KMS-11 (cell line): ENCODE results near the gene FUT9.

ENCODE experiments used
- H2AFZ ChIP-seq: fragments of 200-600 bp; sonication (generic); 2 replicates; pipeline ENCODE4 v1.6.1; 2016; ENCODE audit warnings: antibody characterized with exemption, mixed run types, low read depth
- H3K27ac ChIP-seq: fragments of 200-600 bp; sonication (generic); 2 replicates; pipeline ENCODE4 v1.6.1; 2016; ENCODE audit warnings: mild to moderate bottlenecking, mixed run types
- H3K27me3 ChIP-seq: fragments of 200-600 bp; sonication (generic); 2 replicates; pipeline ENCODE4 v1.6.1; 2017; ENCODE audit warnings: mild to moderate bottlenecking, low read depth, mixed run types, moderate library complexity; ENCODE audit not compliant: insufficient read depth
- H3K36me3 ChIP-seq: fragments of 200-600 bp; sonication (generic); 2 replicates; pipeline ENCODE4 v1.6.1; 2017; ENCODE audit warnings: mild to moderate bottlenecking, mixed run types; ENCODE audit not compliant: insufficient read depth
- H3K4me1 ChIP-seq: fragments of 200-600 bp; sonication (generic); 2 replicates; pipeline ENCODE4 v1.6.1; 2016; ENCODE audit warnings: mild to moderate bottlenecking, low read depth, mixed run types; ENCODE audit not compliant: poor library complexity, severe bottlenecking
- H3K4me2 ChIP-seq: fragments of 200-600 bp; sonication (generic); 2 replicates; pipeline ENCODE4 v1.7.0; 2016; ENCODE audit warnings: mild to moderate bottlenecking, mixed run types
- H3K4me3 ChIP-seq: fragments of 200-600 bp; sonication (generic); IDR thresholded peaks from 2 replicates; pipeline ENCODE4 v1.6.1; 2017; ENCODE audit warnings: low read depth, low read length, mixed read lengths; ENCODE audit not compliant: insufficient read depth
- H3K79me2 ChIP-seq: fragments of 200-600 bp; sonication (generic); 2 replicates; pipeline ENCODE4 v1.6.1; 2016; ENCODE audit warnings: low read depth, mixed run types; ENCODE audit not compliant: insufficient read depth
- H3K9ac ChIP-seq: fragments of 200-600 bp; sonication (generic); 2 replicates; pipeline ENCODE4 v1.6.1; 2016; ENCODE audit warnings: mild to moderate bottlenecking, mixed run types
- H4K20me1 ChIP-seq: fragments of 200-600 bp; sonication (generic); 2 replicates; pipeline ENCODE4 v1.6.1; 2016; ENCODE audit warnings: mild to moderate bottlenecking, mixed run types; ENCODE audit not compliant: insufficient read depth
- TF ChIP-seq, protein P1 (sequence below): fragments of 200-600 bp; sonication (generic); conservative IDR thresholded peaks from 2 replicates; pipeline ENCODE4 v1.6.1; 2017; ENCODE audit warnings: low read depth, mild to moderate bottlenecking, antibody characterized with exemption, low read length, moderate library complexity, mixed read lengths

The FUT9 gene

DNA sequence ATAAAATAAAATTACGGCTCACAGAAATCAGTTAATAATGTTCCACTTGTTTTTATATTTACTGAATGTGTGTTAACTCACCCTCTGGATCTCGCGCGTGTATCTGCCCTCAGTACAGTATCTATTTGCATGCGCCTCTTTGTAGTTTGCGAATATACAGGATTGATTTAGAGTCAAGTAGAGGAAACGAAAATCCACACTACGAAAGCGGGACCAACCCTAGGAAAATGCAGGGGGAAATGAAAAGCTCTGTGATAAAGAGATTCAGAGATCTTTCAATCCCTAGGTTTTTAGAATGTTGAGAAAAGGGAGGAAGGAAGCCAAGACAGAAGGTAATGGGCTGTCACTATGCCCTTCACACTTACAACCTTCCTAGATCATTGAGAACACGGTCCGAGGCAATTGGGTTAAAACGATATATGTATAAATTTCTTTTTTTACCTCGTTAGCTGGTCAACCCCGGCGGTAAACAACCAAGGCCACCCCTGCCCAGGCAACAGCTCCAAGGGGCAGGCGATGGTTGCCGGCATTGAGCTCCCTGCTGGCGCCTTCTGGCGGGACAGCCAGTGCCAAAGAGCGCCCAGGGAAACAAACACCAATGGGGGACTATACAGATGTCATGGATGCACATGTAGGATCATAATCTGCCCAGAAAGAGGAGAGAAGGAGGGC lies 792 bp upstream of the FUT9 start:
- Histone ChIP-seq H3K79me2 (no peaks in the 10 kb centered on the region), H3K4me3 (no peak overlapping the region), H3K9ac (peak overlapping the region; percentile 55; the same call in 1 of the 2 replicates), H3K4me1 (no peaks in the 10 kb centered on the region), H3K27ac (peak overlapping the region; percentile 36; the same call in 1 of the 2 replicates), H3K4me2 (no peak overlapping the region), H4K20me1 (no peaks in the 10 kb centered on the region), H3K36me3 (no peaks in the 10 kb centered on the region), H3K27me3 (no peaks in the 10 kb centered on the region), H2AFZ (peak overlapping the region; percentile 34; the same call in 1 of the 2 replicates)
- TF ChIP-seq, protein P1, sequence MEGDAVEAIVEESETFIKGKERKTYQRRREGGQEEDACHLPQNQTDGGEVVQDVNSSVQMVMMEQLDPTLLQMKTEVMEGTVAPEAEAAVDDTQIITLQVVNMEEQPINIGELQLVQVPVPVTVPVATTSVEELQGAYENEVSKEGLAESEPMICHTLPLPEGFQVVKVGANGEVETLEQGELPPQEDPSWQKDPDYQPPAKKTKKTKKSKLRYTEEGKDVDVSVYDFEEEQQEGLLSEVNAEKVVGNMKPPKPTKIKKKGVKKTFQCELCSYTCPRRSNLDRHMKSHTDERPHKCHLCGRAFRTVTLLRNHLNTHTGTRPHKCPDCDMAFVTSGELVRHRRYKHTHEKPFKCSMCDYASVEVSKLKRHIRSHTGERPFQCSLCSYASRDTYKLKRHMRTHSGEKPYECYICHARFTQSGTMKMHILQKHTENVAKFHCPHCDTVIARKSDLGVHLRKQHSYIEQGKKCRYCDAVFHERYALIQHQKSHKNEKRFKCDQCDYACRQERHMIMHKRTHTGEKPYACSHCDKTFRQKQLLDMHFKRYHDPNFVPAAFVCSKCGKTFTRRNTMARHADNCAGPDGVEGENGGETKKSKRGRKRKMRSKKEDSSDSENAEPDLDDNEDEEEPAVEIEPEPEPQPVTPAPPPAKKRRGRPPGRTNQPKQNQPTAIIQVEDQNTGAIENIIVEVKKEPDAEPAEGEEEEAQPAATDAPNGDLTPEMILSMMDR = no peak

GRCh38 chr6:96016334-96017069 lies 728 bp downstream of the FUT9 start:
- H3K9ac ChIP-seq = peak overlapping the region; percentile 55; the same call in 1 of the 2 replicates
- H3K27ac ChIP-seq = 0 out of 2 replicates have a peak overlapping the region, but pooled peaks have one; percentile 42
- no peaks in the 10 kb centered on the region for H3K36me3 ChIP-seq
- TF ChIP-seq, protein P1 = no peak
- H3K4me1 ChIP-seq = no peaks in the 10 kb centered on the region
- H2AFZ ChIP-seq = peak overlapping the region; percentile 41
- H3K4me3 ChIP-seq = no peak overlapping the region
- H4K20me1 ChIP-seq = no peaks in the 10 kb centered on the region
- no peaks in the 10 kb centered on the region for H3K27me3 ChIP-seq
- no peaks in the 10 kb centered on the region for H3K79me2 ChIP-seq
- H3K4me2 ChIP-seq = no peak overlapping the region

DNA sequence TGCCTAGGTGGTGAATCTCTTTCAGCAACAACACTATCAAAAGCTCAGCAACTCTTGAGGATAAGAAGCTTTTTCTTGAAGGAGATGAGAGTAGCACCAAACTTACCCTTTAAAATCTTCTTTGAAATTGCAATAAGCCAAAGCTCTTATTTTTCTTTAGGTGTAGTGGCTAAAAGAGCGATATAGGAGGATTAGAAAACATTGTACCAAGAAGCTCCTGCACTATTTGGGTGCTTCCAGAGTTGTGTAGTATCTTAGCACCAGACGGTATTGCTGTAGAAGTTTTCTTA lies 1.2 kb downstream of the FUT9 start:
- no peaks in the 10 kb centered on the region for H3K36me3 ChIP-seq
- H3K79me2 ChIP-seq = no peaks in the 10 kb centered on the region
- no peaks in the 10 kb centered on the region for H3K27me3 ChIP-seq
- TF ChIP-seq, protein P1 = no peak
- no peak overlapping the region for H3K4me3 ChIP-seq
- no peaks in the 10 kb centered on the region for H3K4me1 ChIP-seq
- H3K4me2 ChIP-seq = no peak overlapping the region
- no peaks in the 10 kb centered on the region for H4K20me1 ChIP-seq
- no peak overlapping the region for H3K27ac ChIP-seq
- no peak overlapping the region for H2AFZ ChIP-seq
- H3K9ac ChIP-seq = no peak overlapping the region

DNA sequence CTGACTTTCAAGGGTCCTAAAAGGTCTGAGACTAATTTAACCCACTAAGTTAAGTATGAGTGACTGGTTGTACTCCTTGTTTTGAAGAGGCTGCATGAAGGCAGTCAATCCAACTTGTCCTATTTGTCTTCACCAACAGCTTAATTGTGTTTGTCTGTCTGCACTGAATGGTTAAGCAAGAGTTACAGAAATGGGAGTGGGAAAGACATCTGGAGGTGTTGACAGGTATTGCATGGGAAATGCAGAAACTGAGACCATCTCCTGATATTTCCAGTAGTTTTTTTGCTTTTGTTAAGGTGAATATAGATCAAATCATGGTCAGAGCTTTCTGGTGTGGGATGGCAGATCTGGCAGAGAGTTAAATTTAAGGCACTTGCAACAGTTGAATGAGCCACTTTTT lies 6.5 kb downstream of the FUT9 start:
- Histone ChIP-seq H3K4me3 (no peak overlapping the region), H3K27ac (no peak overlapping the region), H3K9ac (no peak overlapping the region), H3K27me3 (no peaks in the 10 kb centered on the region), H4K20me1 (no peaks in the 10 kb centered on the region), H3K4me1 (no peaks in the 10 kb centered on the region), H3K79me2 (no peaks in the 10 kb centered on the region), H3K4me2 (no peak overlapping the region), H3K36me3 (no peaks in the 10 kb centered on the region), H2AFZ (no peak overlapping the region)
- TF ChIP-seq, protein P1 = no peak
